OCI-LY7 (cell line): ENCODE results near the gene AADACL4. TPM values are rescaled to one million over a fixed set of nuclear protein-coding genes. Genes with fewer than 3 reads are reported as not detected.

Experiments
- BruUV-seq: library from RNA; stranded (reverse); fragments of 400-500 nt; replicated peaks from 2 replicates; lab custom pipeline; 2021; lab: Mats Ljungman, UMichigan
- CTCF ChIA-PET: fragments of 300-600 bp; sonication (Branson Sonifier 250); formaldehyde crosslinking; loops from one replicate; lab custom pipeline; 2022; ENCODE audit warnings: antibody characterized with exemption; ENCODE audit not compliant: unreplicated experiment; lab: Charles Lee
- POLR2A ChIA-PET: fragments of 300-600 bp; sonication (Branson Sonifier 250); formaldehyde crosslinking; loops from one replicate; lab custom pipeline; 2022; ENCODE audit warnings: antibody characterized with exemption; lab: Charles Lee
- DNase-seq: peaks from one replicate; pipeline ENCODE4 v3.0.0-alpha.2; 2015; ENCODE audit warnings: low spot score
- H2AFZ ChIP-seq: fragments of 200-600 bp; sonication (generic), shearing (Covaris generic); 2 replicates; pipeline ENCODE4 v1.6.1; 2014; ENCODE audit warnings: mild to moderate bottlenecking, antibody characterized with exemption, low read length, moderate library complexity
- H3K27ac ChIP-seq: fragments of 200-600 bp; sonication (generic); 2 replicates; pipeline ENCODE4 v1.5.1; 2014; ENCODE audit warnings: mixed run types, low read depth, mild to moderate bottlenecking, moderate library complexity, low read length, inconsistent platforms; ENCODE audit not compliant: poor library complexity, severe bottlenecking
- H3K36me3 ChIP-seq: fragments of 200-600 bp; sonication (generic); 2 replicates; pipeline ENCODE4 v1.6.1; 2014; ENCODE audit warnings: mild to moderate bottlenecking, antibody characterized with exemption, low read length, moderate library complexity, mixed read lengths; ENCODE audit not compliant: insufficient read depth
- H3K4me1 ChIP-seq: fragments of 200-600 bp; sonication (generic); 2 replicates; pipeline ENCODE4 v1.5.1; 2014; ENCODE audit warnings: mild to moderate bottlenecking, low read length; ENCODE audit not compliant: insufficient read depth, poor library complexity, severe bottlenecking
- H3K4me2 ChIP-seq: fragments of 200-600 bp; sonication (generic); 2 replicates; pipeline ENCODE4 v1.6.1; 2014; ENCODE audit warnings: mild to moderate bottlenecking, low read length
- H3K4me3 ChIP-seq: fragments of 200-600 bp; sonication (generic); 2 replicates; pipeline ENCODE4 v1.5.1; 2014; ENCODE audit warnings: mild to moderate bottlenecking, low read depth, low read length; ENCODE audit not compliant: poor library complexity, severe bottlenecking
- H3K79me2 ChIP-seq: fragments of 200-600 bp; sonication (generic); 2 replicates; pipeline ENCODE4 v1.6.1; 2016; ENCODE audit warnings: low read depth, mild to moderate bottlenecking, low read length, moderate library complexity, mixed read lengths; ENCODE audit not compliant: insufficient read depth
- H3K9me2 ChIP-seq: fragments of 200-600 bp; sonication (generic); 2 replicates; pipeline ENCODE4 v1.6.1; 2016; ENCODE audit warnings: mild to moderate bottlenecking, low read length, mixed read lengths; ENCODE audit not compliant: insufficient read depth
- H3K9me3 ChIP-seq: fragments of 200-600 bp; sonication (generic); 2 replicates; pipeline ENCODE4 v1.6.1; 2014; ENCODE audit warnings: mild to moderate bottlenecking, mixed run types, low read length, mixed read lengths
- H4K20me1 ChIP-seq: fragments of 200-600 bp; sonication (generic); 2 replicates; pipeline ENCODE4 v1.6.1; 2014; ENCODE audit warnings: mild to moderate bottlenecking, antibody characterized with exemption, low read length, moderate library complexity, mixed read lengths; ENCODE audit not compliant: insufficient read depth
- EZH2phosphoT487 ChIP-seq: fragments of 200-600 bp; sonication (generic); IDR thresholded peaks from 2 replicates; pipeline ENCODE4 v1.6.1; 2018; ENCODE audit warnings: low read depth, borderline replicate concordance, mild to moderate bottlenecking, mixed run types, antibody characterized with exemption, low read length, moderate library complexity, mixed read lengths
- intact Hi-C: fragments of 100-400 bp; cut with micrococcal nuclease; formaldehyde crosslinking; loops from one replicate; pipeline ENCODE4 v1.10.0; 2022; ENCODE audit not compliant: unreplicated experiment
- total RNA-seq, 2 experiments: library from RNA; depleted of rRNA in 1 of 2; stranded (reverse); fragments of >200 nt in 1 of 2; shearing (Covaris generic) in 1 of 2; gene quantifications; 2 replicates each; pipeline ENCODE4 v1.2.3, GENCODE V29; 2014 to 2022
- TF ChIP-seq, protein P1 (sequence below): fragments of 200-600 bp; sonication (generic); conservative IDR thresholded peaks from 2 replicates; pipeline ENCODE4 v1.5.1; 2014; ENCODE audit warnings: mild to moderate bottlenecking, antibody characterized with exemption, low read length, moderate library complexity, mixed read lengths

The AADACL4 gene
- total RNA-seq, 2 experiments from 2014 or later = not detected

DNA sequence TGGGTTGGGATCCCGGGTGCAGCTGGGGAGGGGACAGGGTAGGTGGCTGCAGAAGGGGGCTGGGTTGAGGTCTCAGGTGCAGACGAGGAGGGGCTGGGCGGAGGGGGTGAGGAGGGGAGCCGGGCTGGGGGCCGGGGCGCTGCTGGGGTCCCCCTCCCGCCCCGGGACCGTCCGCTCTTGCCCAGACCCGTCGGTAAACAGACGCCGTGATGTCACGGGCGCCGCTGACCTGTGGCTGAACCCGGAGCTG, 48.2 kb upstream of the AADACL4 start:
- ChIA-PET CTCF (no interaction called here), POLR2A (no interaction called here)
- H3K4me1 ChIP-seq = no peaks in the 10 kb centered on the region
- no peaks in the 10 kb centered on the region for H3K36me3 ChIP-seq
- H4K20me1 ChIP-seq = no peaks in the 10 kb centered on the region
- no peak overlapping the region for H2AFZ ChIP-seq
- no peaks in the 10 kb centered on the region for H3K9me2 ChIP-seq
- TF ChIP-seq, protein P1, sequence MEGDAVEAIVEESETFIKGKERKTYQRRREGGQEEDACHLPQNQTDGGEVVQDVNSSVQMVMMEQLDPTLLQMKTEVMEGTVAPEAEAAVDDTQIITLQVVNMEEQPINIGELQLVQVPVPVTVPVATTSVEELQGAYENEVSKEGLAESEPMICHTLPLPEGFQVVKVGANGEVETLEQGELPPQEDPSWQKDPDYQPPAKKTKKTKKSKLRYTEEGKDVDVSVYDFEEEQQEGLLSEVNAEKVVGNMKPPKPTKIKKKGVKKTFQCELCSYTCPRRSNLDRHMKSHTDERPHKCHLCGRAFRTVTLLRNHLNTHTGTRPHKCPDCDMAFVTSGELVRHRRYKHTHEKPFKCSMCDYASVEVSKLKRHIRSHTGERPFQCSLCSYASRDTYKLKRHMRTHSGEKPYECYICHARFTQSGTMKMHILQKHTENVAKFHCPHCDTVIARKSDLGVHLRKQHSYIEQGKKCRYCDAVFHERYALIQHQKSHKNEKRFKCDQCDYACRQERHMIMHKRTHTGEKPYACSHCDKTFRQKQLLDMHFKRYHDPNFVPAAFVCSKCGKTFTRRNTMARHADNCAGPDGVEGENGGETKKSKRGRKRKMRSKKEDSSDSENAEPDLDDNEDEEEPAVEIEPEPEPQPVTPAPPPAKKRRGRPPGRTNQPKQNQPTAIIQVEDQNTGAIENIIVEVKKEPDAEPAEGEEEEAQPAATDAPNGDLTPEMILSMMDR = no peak
- no peak for DNase-seq
- H3K9me3 ChIP-seq = no peaks in the 10 kb centered on the region
- intact Hi-C loops = no loop called here
- H3K27ac ChIP-seq = no peak overlapping the region
- no peaks in the 10 kb centered on the region for H3K79me2 ChIP-seq
- H3K4me2 ChIP-seq = no peak overlapping the region
- no TSS peak for BruUV-seq
- H3K4me3 ChIP-seq = no peak overlapping the region

DNA sequence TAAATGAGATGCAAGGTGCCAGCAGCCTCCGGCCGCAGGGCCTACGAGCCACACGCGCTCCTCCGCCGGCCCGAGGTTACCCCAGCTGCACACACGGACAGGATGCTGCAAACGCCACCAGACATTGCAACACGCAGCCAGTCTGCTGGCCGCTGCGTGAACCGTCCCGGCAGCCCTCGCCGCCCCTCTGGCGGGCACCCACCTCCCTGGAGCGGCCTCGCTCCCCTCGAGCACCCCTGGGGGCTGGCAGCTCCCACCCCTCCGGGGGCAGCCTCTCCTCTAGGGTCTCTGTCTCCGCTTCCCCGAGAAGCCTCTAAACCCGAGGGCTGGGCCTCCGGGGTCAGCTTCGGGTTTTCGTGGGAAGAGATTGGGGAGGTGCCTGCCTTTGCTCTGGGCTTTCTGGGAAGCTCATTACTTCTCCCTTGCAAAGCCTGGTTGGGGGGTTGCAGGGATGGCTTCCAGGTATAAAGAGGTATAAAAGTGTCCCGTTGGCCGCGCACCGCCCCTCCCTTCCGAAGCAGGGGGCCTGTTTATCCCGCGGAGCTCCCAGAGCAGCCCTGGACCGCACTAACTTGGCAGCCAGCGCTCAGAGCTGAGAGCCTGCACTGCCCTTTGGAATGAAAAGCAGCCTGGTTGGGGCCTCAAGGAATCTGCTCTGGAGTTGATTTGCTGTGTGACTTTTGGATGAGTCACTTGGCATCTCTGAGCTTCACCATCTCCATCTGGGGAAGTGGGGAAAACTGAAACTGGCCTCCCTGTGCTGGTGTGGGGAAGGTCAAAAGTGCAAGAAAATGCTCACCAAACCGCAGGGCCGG, 47.7 kb upstream of the AADACL4 start:
- CTCF ChIA-PET = no interaction called here
- H3K79me2 ChIP-seq = no peaks in the 10 kb centered on the region
- DNase-seq = no peak
- H3K36me3 ChIP-seq = no peaks in the 10 kb centered on the region
- POLR2A ChIA-PET = no interaction called here
- BruUV-seq = no TSS peak
- no peaks in the 10 kb centered on the region for H3K4me1 ChIP-seq
- TF ChIP-seq EZH2phosphoT487 = no peak
- TF ChIP-seq, protein P1 = no peak
- H4K20me1 ChIP-seq = no peaks in the 10 kb centered on the region
- no peak overlapping the region for H3K4me2 ChIP-seq
- intact Hi-C loops = no loop called here
- no peak overlapping the region for H3K4me3 ChIP-seq
- no peak overlapping the region for H2AFZ ChIP-seq
- H3K27ac ChIP-seq = no peak overlapping the region
- no peaks in the 10 kb centered on the region for H3K9me2 ChIP-seq
- H3K9me3 ChIP-seq = no peaks in the 10 kb centered on the region

DNA sequence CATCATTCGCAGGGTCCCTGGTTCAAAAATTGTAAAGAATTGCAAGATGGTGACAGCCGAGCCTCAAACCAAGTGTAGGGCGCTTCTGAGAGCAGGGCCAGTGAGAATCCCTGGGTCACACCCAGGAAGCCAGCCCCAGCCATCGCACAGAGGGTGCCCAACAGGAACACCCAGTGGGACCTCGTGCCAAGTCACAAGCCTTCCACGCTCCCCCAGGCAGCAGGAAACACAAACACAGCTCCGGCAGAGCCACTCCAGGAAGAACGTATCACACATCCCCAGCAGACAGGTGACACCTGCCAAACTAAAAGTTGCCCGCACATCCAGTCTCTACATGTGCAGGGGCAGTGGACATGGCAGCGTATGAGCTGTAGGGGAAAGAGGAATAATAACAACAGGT, 46.1 kb upstream of the AADACL4 start:
- H3K9me3 ChIP-seq = no peaks in the 10 kb centered on the region
- ChIA-PET CTCF (no interaction called here), POLR2A (no interaction called here)
- no peak overlapping the region for H3K4me2 ChIP-seq
- no peak for TF ChIP-seq EZH2phosphoT487
- TF ChIP-seq, protein P1 = no peak
- H3K9me2 ChIP-seq = no peaks in the 10 kb centered on the region
- H3K4me1 ChIP-seq = no peaks in the 10 kb centered on the region
- intact Hi-C loops = no loop called here
- DNase-seq = no peak
- no TSS peak for BruUV-seq
- H3K27ac ChIP-seq = no peak overlapping the region
- no peaks in the 10 kb centered on the region for H3K79me2 ChIP-seq
- no peak overlapping the region for H2AFZ ChIP-seq
- no peak overlapping the region for H3K4me3 ChIP-seq
- no peaks in the 10 kb centered on the region for H4K20me1 ChIP-seq
- H3K36me3 ChIP-seq = no peaks in the 10 kb centered on the region
